ENCODE results near the gene TBC1D10B. TPM values are rescaled to one million over a fixed set of nuclear protein-coding genes. Genes with fewer than 3 reads are reported as not detected.
A peak's percentile ranks its signal among the peaks of the same experiment; 100 is the strongest.
"Not testable (repeated sequence)": the region's sequence is repeated elsewhere in the genome, so short reads cannot be mapped to it uniquely, and the experiment has no call there.

TBC1D10B gene
- total and polyA plus RNA-seq, 5 donors, result 19.1 to 27.7 (median 24.0) TPM

GRCh38 chr16:30353438-30354129, 16.7 kb downstream of the TBC1D10B start:
- Histone ChIP-seq H3K4me3 (ENCODE audit: low read length) (no peak overlapping the region), H3K4me1 (ENCODE audit: control insufficient read depth, insufficient read depth, low read length) (peaks cover 16% of the 10 kb centered on the region), H3K27me3 (ENCODE audit: control insufficient read depth, insufficient read depth) (no peaks in the 10 kb centered on the region), H3K27ac (ENCODE audit: low read length) (no peak overlapping the region), H3K9me3 (ENCODE audit: control insufficient read depth, low read length) (no peaks in the 10 kb centered on the region)
- no peak for ATAC-seq
- intact Hi-C loops (cut with DNase I), result loop anchor here in 1 of 4 donors (10.0 kb wide), 1 partner anchor 51 kb away; the partner anchor contains the start of gene ZNF771
- DNase-seq, result peak in 2 of 3 donors; percentile 63 to 67
- 89% methylated on average over 23 of the region's 23 CpGs for WGBS

GRCh38 chr16:30352488-30353401, 17.5 kb downstream of the TBC1D10B start:
- intact Hi-C loops (cut with DNase I), result loop anchor here in 1 of 4 donors (10.0 kb wide), 1 partner anchor 52 kb away; the partner anchor contains the start of gene ZNF771
- peaks cover 16% of the 10 kb centered on the region for H3K4me1 ChIP-seq (ENCODE audit: control insufficient read depth, insufficient read depth, low read length)

GRCh38 chr16:30351586-30352419, 18.5 kb downstream of the TBC1D10B start:
- DNase-seq, result peak; percentile 86 to 90 (median 90)
- Histone ChIP-seq H3K4me3 (ENCODE audit: low read length) (no peak overlapping the region), H3K27ac (ENCODE audit: low read length) (peak overlapping the region; percentile 19), H3K9me3 (ENCODE audit: control insufficient read depth, low read length) (no peaks in the 10 kb centered on the region), H3K4me1 (ENCODE audit: control insufficient read depth, insufficient read depth, low read length) (peaks cover 16% of the 10 kb centered on the region), H3K27me3 (ENCODE audit: control insufficient read depth, insufficient read depth) (no peaks in the 10 kb centered on the region)
- intact Hi-C loops (cut with DNase I), result loop anchor here in 1 of 4 donors (10.0 kb wide), 1 partner anchor 53 kb away; the partner anchor contains the start of gene ZNF771
- ATAC-seq, result peak; percentile 44 to 60
- 63% methylated on average over 11 of the region's 11 CpGs for WGBS

More at GRCh38 chr16:30352488-30353401, 17.5 kb downstream of the TBC1D10B start:
- DNase-seq (no peak), ATAC-seq (no peak)
- WGBS, result 79% methylated on average over 14 of the region's 14 CpGs
- Histone ChIP-seq H3K9me3 (ENCODE audit: control insufficient read depth, low read length) (no peaks in the 10 kb centered on the region), H3K27me3 (ENCODE audit: control insufficient read depth, insufficient read depth) (no peaks in the 10 kb centered on the region), H3K27ac (ENCODE audit: low read length) (peak overlapping the region; percentile 19), H3K4me3 (ENCODE audit: low read length) (no peak overlapping the region)

GRCh38 chr16:30351001-30351441, 19.3 kb downstream of the TBC1D10B start:
- intact Hi-C loops (cut with DNase I), result loop anchor here in 1 of 4 donors (10.0 kb wide), 1 partner anchor 54 kb away; the partner anchor contains the start of gene ZNF771
- H3K27ac ChIP-seq (ENCODE audit: low read length), result no peak overlapping the region

GRCh38 chr16:30350134-30350871, 20.0 kb downstream of the TBC1D10B start:
- ATAC-seq, result no peak
- no peaks in the 10 kb centered on the region for H3K9me3 ChIP-seq (ENCODE audit: control insufficient read depth, low read length)
- 74% methylated on average over 3 of the region's 3 CpGs for WGBS
- H3K27me3 ChIP-seq (ENCODE audit: control insufficient read depth, insufficient read depth), result no peaks in the 10 kb centered on the region
- no peak for DNase-seq
- H3K4me3 ChIP-seq (ENCODE audit: low read length), result no peak overlapping the region
- no peak overlapping the region for H3K27ac ChIP-seq (ENCODE audit: low read length)
- intact Hi-C loops (cut with DNase I), result loop anchor here in 1 of 4 donors (10.0 kb wide), 1 partner anchor 54 kb away; the partner anchor contains the start of gene ZNF771
- H3K4me1 ChIP-seq (ENCODE audit: control insufficient read depth, insufficient read depth, low read length), result peaks cover 14% of the 10 kb centered on the region

More at GRCh38 chr16:30351001-30351441, 19.3 kb downstream of the TBC1D10B start:
- 90% methylated on average over 15 of the region's 15 CpGs for WGBS
- H3K9me3 ChIP-seq (ENCODE audit: control insufficient read depth, low read length), result no peaks in the 10 kb centered on the region
- no peaks in the 10 kb centered on the region for H3K27me3 ChIP-seq (ENCODE audit: control insufficient read depth, insufficient read depth)
- no peak for DNase-seq
- peaks cover 16% of the 10 kb centered on the region for H3K4me1 ChIP-seq (ENCODE audit: control insufficient read depth, insufficient read depth, low read length)
- no peak overlapping the region for H3K4me3 ChIP-seq (ENCODE audit: low read length)
- no peak for ATAC-seq

GRCh38 chr16:30349675-30350074, 20.6 kb downstream of the TBC1D10B start:
- ATAC-seq, result no peak
- no peaks in the 10 kb centered on the region for H3K27me3 ChIP-seq (ENCODE audit: control insufficient read depth, insufficient read depth)
- H3K4me3 ChIP-seq (ENCODE audit: low read length), result no peak overlapping the region
- no peak overlapping the region for H3K27ac ChIP-seq (ENCODE audit: low read length)
- WGBS, result 93% methylated on average over 3 of the region's 3 CpGs
- no peak for DNase-seq
- no peaks in the 10 kb centered on the region for H3K9me3 ChIP-seq (ENCODE audit: control insufficient read depth, low read length)
- intact Hi-C loops (cut with DNase I), result loop anchor here in 1 of 4 donors (10.0 kb wide), 1 partner anchor 55 kb away; the partner anchor contains the start of gene ZNF771
- H3K4me1 ChIP-seq (ENCODE audit: control insufficient read depth, insufficient read depth, low read length), result peaks cover 14% of the 10 kb centered on the region

GRCh38 chr16:30348929-30349328, 21.4 kb downstream of the TBC1D10B start:
- intact Hi-C loops (cut with DNase I), result no loop called here
- Histone ChIP-seq H3K27ac (ENCODE audit: low read length) (no peak overlapping the region), H3K9me3 (ENCODE audit: control insufficient read depth, low read length) (no peaks in the 10 kb centered on the region), H3K4me1 (ENCODE audit: control insufficient read depth, insufficient read depth, low read length) (peaks cover 14% of the 10 kb centered on the region), H3K4me3 (ENCODE audit: low read length) (no peak overlapping the region), H3K27me3 (ENCODE audit: control insufficient read depth, insufficient read depth) (no peaks in the 10 kb centered on the region)
- ATAC-seq (no peak), DNase-seq (no peak)
- WGBS, result 87% methylated on average over 7 of the region's 7 CpGs

- 95% methylated on average over 8 of the region's 8 CpGs for WGBS
These were observed 22.2 kb downstream of the TBC1D10B start for GRCh38 chr16:30348113-30348512.

GRCh38 chr16:30346286-30346685, 24.0 kb downstream of the TBC1D10B start:
- ATAC-seq (no peak), DNase-seq (no peak)
- H3K4me3 ChIP-seq (ENCODE audit: low read length), result no peak overlapping the region
- intact Hi-C loops (cut with DNase I), result no loop called here
- H3K27ac ChIP-seq (ENCODE audit: low read length), result no peak overlapping the region
- no peaks in the 10 kb centered on the region for H3K27me3 ChIP-seq (ENCODE audit: control insufficient read depth, insufficient read depth)
- no peaks in the 10 kb centered on the region for H3K9me3 ChIP-seq (ENCODE audit: control insufficient read depth, low read length)
- 94% methylated on average over 3 of the region's 3 CpGs for WGBS
- H3K4me1 ChIP-seq (ENCODE audit: control insufficient read depth, insufficient read depth, low read length), result no peaks in the 10 kb centered on the region

More at GRCh38 chr16:30348113-30348512, 22.2 kb downstream of the TBC1D10B start:
- peaks cover 14% of the 10 kb centered on the region for H3K4me1 ChIP-seq (ENCODE audit: control insufficient read depth, insufficient read depth, low read length)
- no peak overlapping the region for H3K4me3 ChIP-seq (ENCODE audit: low read length)
- intact Hi-C loops (cut with DNase I), result no loop called here
- H3K27me3 ChIP-seq (ENCODE audit: control insufficient read depth, insufficient read depth), result no peaks in the 10 kb centered on the region
- ATAC-seq, result no peak
- no peak for DNase-seq
- H3K9me3 ChIP-seq (ENCODE audit: control insufficient read depth, low read length), result no peaks in the 10 kb centered on the region
- no peak overlapping the region for H3K27ac ChIP-seq (ENCODE audit: low read length)

GRCh38 chr16:30343491-30343820, 26.8 kb downstream of the TBC1D10B start:
- H3K27ac ChIP-seq (ENCODE audit: low read length); H3K9me3 ChIP-seq (ENCODE audit: control insufficient read depth, low read length); H3K4me3 ChIP-seq (ENCODE audit: low read length); ATAC-seq; DNase-seq; intact Hi-C loops (cut with DNase I); H3K27me3 ChIP-seq (ENCODE audit: control insufficient read depth, insufficient read depth); H3K4me1 ChIP-seq (ENCODE audit: control insufficient read depth, insufficient read depth, low read length): not testable (repeated sequence)
- WGBS, result 94% methylated on average over 11 of the region's 11 CpGs
